Measurements from ENCODE around the gene SIAH3. TPM values are rescaled to one million over a fixed set of nuclear protein-coding genes. Genes with fewer than 3 reads are reported as not detected.

The SIAH3 gene
- total RNA-seq, 1 experiment from 2014 or later, result not detected

DNA sequence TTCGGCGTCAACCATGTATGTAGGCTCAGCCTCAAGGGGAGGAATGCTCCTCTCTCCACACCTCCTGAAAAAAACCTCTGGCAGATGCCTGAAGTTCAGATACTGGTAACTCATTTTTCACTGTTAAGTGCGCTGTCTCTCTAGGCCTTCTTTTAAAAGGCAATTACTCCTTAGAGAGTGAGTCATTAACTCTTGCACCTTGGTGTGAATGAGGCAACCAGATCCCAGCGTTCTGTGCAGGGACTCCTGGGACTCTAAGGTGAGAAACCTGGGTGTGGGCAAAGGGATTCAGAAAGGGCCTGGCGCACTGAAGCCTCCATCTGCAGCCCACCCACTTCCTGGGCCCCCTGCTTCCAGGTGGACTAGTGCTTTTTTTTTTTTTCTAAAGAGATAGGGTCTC, 71.7 kb downstream of the SIAH3 start:
- Histone ChIP-seq H3K9me3 (ENCODE audit: control insufficient read depth in 1 of 2, insufficient read depth in 1 of 2, low read depth in 1 of 2, low read length in 2 of 2) (no peaks in the 10 kb centered on the region), H3K79me2 (ENCODE audit: insufficient read depth, low read length) (no peaks in the 10 kb centered on the region), H3K4me2 (ENCODE audit: low read length) (no peak overlapping the region), H3K9ac (ENCODE audit: low read length) (no peak overlapping the region), H4K20me1 (ENCODE audit: insufficient read depth) (no peaks in the 10 kb centered on the region), H3K4me3 (replicated peaks in 1 of 2; ENCODE audit: low read depth in 1 of 2, low read length in 2 of 2) (no peak overlapping the region), H2AFZ (ENCODE audit: low read depth, low read length, poor library complexity, severe bottlenecking) (no peak overlapping the region), H3K36me3 (ENCODE audit: control insufficient read depth in 1 of 2, insufficient read depth in 2 of 2, low read length in 2 of 2) (no peaks in the 10 kb centered on the region), H3K4me1 (ENCODE audit: control insufficient read depth in 1 of 2, insufficient read depth in 2 of 2, low read length in 2 of 2) (no peaks in the 10 kb centered on the region), H3K27me3 (ENCODE audit: insufficient read depth, low read length) (no peaks in the 10 kb centered on the region), H3K9me2 (ENCODE audit: insufficient read depth) (no peaks in the 10 kb centered on the region), H3K27ac (ENCODE audit: low read depth, low read length) (no peak overlapping the region)
- ATAC-seq, result no peak
- no peak for DNase-seq (ENCODE audit: low read depth, low spot score)
- RAD21 ChIA-PET (ENCODE audit: low non-redundant PET in 1 of 2, low total read pairs in 2 of 2, uncharacterized antibody in 2 of 2, unreplicated experiment in 2 of 2), result no interaction called here
- TF ChIP-seq JUND (IDR thresholded peaks at IDR 0.05), result no peak
- TF ChIP-seq SRF (IDR thresholded peaks at IDR 0.05; ENCODE audit: low read depth), result no peak
- TF ChIP-seq, protein P1, sequence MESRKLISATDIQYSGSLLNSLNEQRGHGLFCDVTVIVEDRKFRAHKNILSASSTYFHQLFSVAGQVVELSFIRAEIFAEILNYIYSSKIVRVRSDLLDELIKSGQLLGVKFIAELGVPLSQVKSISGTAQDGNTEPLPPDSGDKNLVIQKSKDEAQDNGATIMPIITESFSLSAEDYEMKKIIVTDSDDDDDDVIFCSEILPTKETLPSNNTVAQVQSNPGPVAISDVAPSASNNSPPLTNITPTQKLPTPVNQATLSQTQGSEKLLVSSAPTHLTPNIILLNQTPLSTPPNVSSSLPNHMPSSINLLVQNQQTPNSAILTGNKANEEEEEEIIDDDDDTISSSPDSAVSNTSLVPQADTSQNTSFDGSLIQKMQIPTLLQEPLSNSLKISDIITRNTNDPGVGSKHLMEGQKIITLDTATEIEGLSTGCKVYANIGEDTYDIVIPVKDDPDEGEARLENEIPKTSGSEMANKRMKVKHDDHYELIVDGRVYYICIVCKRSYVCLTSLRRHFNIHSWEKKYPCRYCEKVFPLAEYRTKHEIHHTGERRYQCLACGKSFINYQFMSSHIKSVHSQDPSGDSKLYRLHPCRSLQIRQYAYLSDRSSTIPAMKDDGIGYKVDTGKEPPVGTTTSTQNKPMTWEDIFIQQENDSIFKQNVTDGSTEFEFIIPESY (IDR thresholded peaks at IDR 0.05; ENCODE audit: extremely low read depth, insufficient replicate concordance, low read length), result no peak
- TF ChIP-seq ELF1 (IDR thresholded peaks at IDR 0.05; ENCODE audit: borderline replicate concordance, low read depth), result no peak
- TF ChIP-seq, protein P2, sequence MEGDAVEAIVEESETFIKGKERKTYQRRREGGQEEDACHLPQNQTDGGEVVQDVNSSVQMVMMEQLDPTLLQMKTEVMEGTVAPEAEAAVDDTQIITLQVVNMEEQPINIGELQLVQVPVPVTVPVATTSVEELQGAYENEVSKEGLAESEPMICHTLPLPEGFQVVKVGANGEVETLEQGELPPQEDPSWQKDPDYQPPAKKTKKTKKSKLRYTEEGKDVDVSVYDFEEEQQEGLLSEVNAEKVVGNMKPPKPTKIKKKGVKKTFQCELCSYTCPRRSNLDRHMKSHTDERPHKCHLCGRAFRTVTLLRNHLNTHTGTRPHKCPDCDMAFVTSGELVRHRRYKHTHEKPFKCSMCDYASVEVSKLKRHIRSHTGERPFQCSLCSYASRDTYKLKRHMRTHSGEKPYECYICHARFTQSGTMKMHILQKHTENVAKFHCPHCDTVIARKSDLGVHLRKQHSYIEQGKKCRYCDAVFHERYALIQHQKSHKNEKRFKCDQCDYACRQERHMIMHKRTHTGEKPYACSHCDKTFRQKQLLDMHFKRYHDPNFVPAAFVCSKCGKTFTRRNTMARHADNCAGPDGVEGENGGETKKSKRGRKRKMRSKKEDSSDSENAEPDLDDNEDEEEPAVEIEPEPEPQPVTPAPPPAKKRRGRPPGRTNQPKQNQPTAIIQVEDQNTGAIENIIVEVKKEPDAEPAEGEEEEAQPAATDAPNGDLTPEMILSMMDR (IDR thresholded peaks at IDR 0.05 in 2 of 3, conservative IDR thresholded peaks at IDR 0.05 in 1 of 3; ENCODE audit: borderline replicate concordance in 1 of 3, insufficient read depth in 1 of 3, low read depth in 2 of 3, low read length in 2 of 3), result no peak
- TF ChIP-seq SP1 (IDR thresholded peaks at IDR 0.05; ENCODE audit: low read depth), result no peak
- no peak for TF ChIP-seq EGR1 (IDR thresholded peaks at IDR 0.05; ENCODE audit: low read depth)
- TF ChIP-seq RAD21 (IDR thresholded peaks at IDR 0.05; ENCODE audit: low read depth), result no peak
- no peak for TF ChIP-seq POLR2A (IDR thresholded peaks at IDR 0.05; ENCODE audit: borderline replicate concordance, extremely low read depth, insufficient read depth, insufficient read length)
- TF ChIP-seq, protein P3, sequence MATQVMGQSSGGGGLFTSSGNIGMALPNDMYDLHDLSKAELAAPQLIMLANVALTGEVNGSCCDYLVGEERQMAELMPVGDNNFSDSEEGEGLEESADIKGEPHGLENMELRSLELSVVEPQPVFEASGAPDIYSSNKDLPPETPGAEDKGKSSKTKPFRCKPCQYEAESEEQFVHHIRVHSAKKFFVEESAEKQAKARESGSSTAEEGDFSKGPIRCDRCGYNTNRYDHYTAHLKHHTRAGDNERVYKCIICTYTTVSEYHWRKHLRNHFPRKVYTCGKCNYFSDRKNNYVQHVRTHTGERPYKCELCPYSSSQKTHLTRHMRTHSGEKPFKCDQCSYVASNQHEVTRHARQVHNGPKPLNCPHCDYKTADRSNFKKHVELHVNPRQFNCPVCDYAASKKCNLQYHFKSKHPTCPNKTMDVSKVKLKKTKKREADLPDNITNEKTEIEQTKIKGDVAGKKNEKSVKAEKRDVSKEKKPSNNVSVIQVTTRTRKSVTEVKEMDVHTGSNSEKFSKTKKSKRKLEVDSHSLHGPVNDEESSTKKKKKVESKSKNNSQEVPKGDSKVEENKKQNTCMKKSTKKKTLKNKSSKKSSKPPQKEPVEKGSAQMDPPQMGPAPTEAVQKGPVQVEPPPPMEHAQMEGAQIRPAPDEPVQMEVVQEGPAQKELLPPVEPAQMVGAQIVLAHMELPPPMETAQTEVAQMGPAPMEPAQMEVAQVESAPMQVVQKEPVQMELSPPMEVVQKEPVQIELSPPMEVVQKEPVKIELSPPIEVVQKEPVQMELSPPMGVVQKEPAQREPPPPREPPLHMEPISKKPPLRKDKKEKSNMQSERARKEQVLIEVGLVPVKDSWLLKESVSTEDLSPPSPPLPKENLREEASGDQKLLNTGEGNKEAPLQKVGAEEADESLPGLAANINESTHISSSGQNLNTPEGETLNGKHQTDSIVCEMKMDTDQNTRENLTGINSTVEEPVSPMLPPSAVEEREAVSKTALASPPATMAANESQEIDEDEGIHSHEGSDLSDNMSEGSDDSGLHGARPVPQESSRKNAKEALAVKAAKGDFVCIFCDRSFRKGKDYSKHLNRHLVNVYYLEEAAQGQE (IDR thresholded peaks at IDR 0.05; ENCODE audit: low read depth), result no peak
- TF ChIP-seq EZH2 (IDR thresholded peaks at IDR 0.05), result no peak
- TF ChIP-seq, protein P4, sequence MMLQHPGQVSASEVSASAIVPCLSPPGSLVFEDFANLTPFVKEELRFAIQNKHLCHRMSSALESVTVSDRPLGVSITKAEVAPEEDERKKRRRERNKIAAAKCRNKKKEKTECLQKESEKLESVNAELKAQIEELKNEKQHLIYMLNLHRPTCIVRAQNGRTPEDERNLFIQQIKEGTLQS (IDR thresholded peaks at IDR 0.05), result no peak
- no peak for TF ChIP-seq ZNF274 (IDR thresholded peaks at IDR 0.05; ENCODE audit: low read depth, low read length)
- TF ChIP-seq ZFX (IDR thresholded peaks at IDR 0.05), result no peak
- TF ChIP-seq EZH2phosphoT487 (IDR thresholded peaks at IDR 0.05; ENCODE audit: borderline replicate concordance), result no peak
- TF ChIP-seq POLR2AphosphoS5 (IDR thresholded peaks at IDR 0.05; ENCODE audit: low read depth, low read length), result no peak
- TF ChIP-seq TCF7L2 (IDR thresholded peaks at IDR 0.05; ENCODE audit: borderline replicate concordance, extremely low read depth, insufficient read depth, insufficient read length), result no peak
- TF ChIP-seq, protein P5, sequence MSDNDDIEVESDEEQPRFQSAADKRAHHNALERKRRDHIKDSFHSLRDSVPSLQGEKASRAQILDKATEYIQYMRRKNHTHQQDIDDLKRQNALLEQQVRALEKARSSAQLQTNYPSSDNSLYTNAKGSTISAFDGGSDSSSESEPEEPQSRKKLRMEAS (IDR thresholded peaks at IDR 0.05), result no peak
- no peak for TF ChIP-seq CBX3 (IDR thresholded peaks at IDR 0.05; ENCODE audit: low read depth)
- TF ChIP-seq YY1 (IDR thresholded peaks at IDR 0.05; ENCODE audit: extremely low read depth, insufficient replicate concordance, low read depth, low read length), result no peak
- CTCF ChIA-PET, result no interaction called here
- intact Hi-C loops (cut with micrococcal nuclease), result no loop called here
- POLR2A ChIA-PET, result no interaction called here
- no TSS peak for BruUV-seq (replicated peaks)
